Esophagus squamous epithelium (tissue), 5 donors: ENCODE data around the gene EMC10. TPM values are rescaled to one million over a fixed set of nuclear protein-coding genes. Genes with fewer than 3 reads are reported as not detected.

Experiments used
- DNase-seq: peaks from one replicate; lab custom pipeline; 2025; lab: John Stamatoyannopoulos, UW
- H3K27ac ChIP-seq, 4 donors: fragments of 200-600 bp; sonication (generic); one replicate each; pipeline ENCODE4 v1.5.1; 2016 to 2019; ENCODE audit warnings: mild to moderate bottlenecking in 1 of 4
- H3K27me3 ChIP-seq, 4 donors: fragments of 200-600 bp; sonication (generic); 1 replicate in 3 of 4; 2 replicates in 1 of 4; pipeline versions ENCODE4 v1.5.1 to v1.6.0; 2017 to 2021; ENCODE audit warnings: antibody characterized with exemption in 1 of 4
- H3K36me3 ChIP-seq, 3 donors: fragments of 200-600 bp; sonication (generic); one replicate each; pipeline ENCODE4 v1.5.1; 2016 to 2019
- H3K4me1 ChIP-seq, 3 donors: fragments of 200-600 bp; sonication (generic); one replicate each; pipeline ENCODE4 v1.5.1; 2017 to 2019
- H3K4me3 ChIP-seq, 4 donors: fragments of 200-600 bp; sonication (generic); 1 replicate in 3 of 4; 2 replicates in 1 of 4; pipeline ENCODE4 v1.5.1; 2016 to 2019; ENCODE audit warnings: mild to moderate bottlenecking in 2 of 4, moderate library complexity in 1 of 4
- H3K9me3 ChIP-seq, 3 donors: fragments of 200-600 bp; sonication (generic); one replicate each; pipeline ENCODE4 v1.5.1; 2016 to 2019
- CTCF ChIP-seq, 6 experiments: fragments of 450-650 bp in 4 of 6; fragments of 200-600 bp in 2 of 6; sonication (generic) in 2 of 6; IDR thresholded peaks; one replicate each; pipeline ENCODE4 v1.5.1; 2016 to 2019; ENCODE audit warnings: antibody characterized with exemption in 6 of 6, mild to moderate bottlenecking in 4 of 6, moderate library complexity in 4 of 6
- POLR2A ChIP-seq, 4 donors: fragments of 450-650 bp; IDR thresholded peaks; one replicate each; pipeline ENCODE4 v1.6.1; 2017; ENCODE audit warnings: antibody characterized with exemption in 4 of 4, mild to moderate bottlenecking in 4 of 4, moderate library complexity in 3 of 4
- WGBS, 2 donors: methylation state at CpG; one replicate each; pipeline ENCODE4 v1.1.5; 2018; 5-methylcytosine and 5-hydroxymethylcytosine counted together
- intact Hi-C: fragments of 100-400 bp; cut with DNase I; formaldehyde crosslinking; loops from one replicate; pipeline ENCODE4 v1.15.0; 2022
- total RNA-seq, 4 donors: library from RNA; depleted of rRNA; stranded (reverse); fragments of >200 nt; gene quantifications; one replicate each; pipeline ENCODE4 v1.1.0, GENCODE V29; 2016
- donor health status: DM: yes; HTN: yes; CAD: no.

The EMC10 gene
- total RNA-seq, 4 donors from 2014 or later: 50.2 to 76.1 (median 59.7) TPM

- intact Hi-C loops: no loop called here
- Histone ChIP-seq H3K4me1 (no peaks in the 10 kb centered on the region), H3K27me3 (peaks cover 0 to 39% (median 0%) of the 10 kb centered on the region in 4 donors), H3K4me3 (no peak overlapping the region), H3K36me3 (no peaks in the 10 kb centered on the region), H3K9me3 (peaks cover 0 to 17% (median 0%) of the 10 kb centered on the region in 3 donors), H3K27ac (no peak overlapping the region)
- WGBS, 2 donors: 51 to 61% methylated on average over 3 of the region's 3 CpGs
- DNase-seq: no peak
- TF ChIP-seq CTCF (IDR thresholded peaks at IDR 0.05): no peak
- TF ChIP-seq POLR2A (IDR thresholded peaks at IDR 0.05): no peak
These were observed 58.2 kb downstream of the EMC10 start for GRCh38 chr19:50534478-50534877.

GRCh38 chr19:50535672-50536187 is 59.4 kb downstream of the EMC10 start:
- H3K4me1 ChIP-seq: no peaks in the 10 kb centered on the region
- peaks cover 0 to 17% (median 0%) of the 10 kb centered on the region in 3 donors for H3K9me3 ChIP-seq
- intact Hi-C loops: no loop called here
- 75 to 78% methylated on average over 8 to 9 of the region's 11 CpGs for WGBS, 2 donors
- H3K36me3 ChIP-seq: no peaks in the 10 kb centered on the region
- no peak for TF ChIP-seq CTCF (IDR thresholded peaks at IDR 0.05)
- no peak for TF ChIP-seq POLR2A (IDR thresholded peaks at IDR 0.05)
- H3K27me3 ChIP-seq: peaks cover 0 to 28% (median 0%) of the 10 kb centered on the region in 4 donors
- no peak overlapping the region for H3K27ac ChIP-seq
- no peak for DNase-seq
- H3K4me3 ChIP-seq: no peak overlapping the region

- H3K9me3 ChIP-seq: peaks cover 0 to 17% (median 0%) of the 10 kb centered on the region in 3 donors
- no peaks in the 10 kb centered on the region for H3K4me1 ChIP-seq
- H3K27ac ChIP-seq: no peak overlapping the region
- H3K4me3 ChIP-seq: no peak overlapping the region
- peaks cover 0 to 18% (median 0%) of the 10 kb centered on the region in 4 donors for H3K27me3 ChIP-seq
- WGBS, 2 donors: 85 to 88% methylated on average over 13 to 16 of the region's 16 CpGs
- no peak for TF ChIP-seq POLR2A (IDR thresholded peaks at IDR 0.05)
- H3K36me3 ChIP-seq: no peaks in the 10 kb centered on the region
- no peak for DNase-seq
- intact Hi-C loops: no loop called here
These were observed 60.5 kb downstream of the EMC10 start for GRCh38 chr19:50536662-50537305.

- Histone ChIP-seq H3K4me3 (no peak overlapping the region), H3K9me3 (peaks cover 0 to 16% (median 0%) of the 10 kb centered on the region in 3 donors), H3K27me3 (peaks cover 0 to 15% (median 0%) of the 10 kb centered on the region in 4 donors), H3K27ac (no peak overlapping the region), H3K4me1 (no peaks in the 10 kb centered on the region), H3K36me3 (no peaks in the 10 kb centered on the region)
- intact Hi-C loops: no loop called here
- DNase-seq: no peak
- WGBS, 2 donors: 55 to 65% methylated on average over 11 to 12 of the region's 18 CpGs
- TF ChIP-seq CTCF (IDR thresholded peaks at IDR 0.05) (no peak), POLR2A (IDR thresholded peaks at IDR 0.05) (no peak)
These were observed 61.0 kb downstream of the EMC10 start for GRCh38 chr19:50537306-50537685.

GRCh38 chr19:50537769-50538230 is 61.5 kb downstream of the EMC10 start:
- Histone ChIP-seq H3K36me3 (no peaks in the 10 kb centered on the region), H3K27me3 (peaks cover 0 to 13% (median 0%) of the 10 kb centered on the region in 4 donors), H3K27ac (no peak overlapping the region), H3K4me1 (no peaks in the 10 kb centered on the region), H3K4me3 (no peak overlapping the region), H3K9me3 (peaks cover 0 to 11% (median 0%) of the 10 kb centered on the region in 3 donors)
- intact Hi-C loops: no loop called here
- no peak for DNase-seq
- peak; percentile 36 to 70 (median 54) for TF ChIP-seq CTCF (IDR thresholded peaks at IDR 0.05)
- TF ChIP-seq POLR2A (IDR thresholded peaks at IDR 0.05): no peak
- WGBS, 2 donors: 18% methylated on average over 15 of the region's 15 CpGs

Other genes with a start within 250 kb of the EMC10 start
- under 1 TPM in 3 of 4 donors, not detected in 1; 0.48 to 0.87 (median 0.57) TPM for gene KCNC3, start 147.1 kb upstream of the EMC10 start, total RNA-seq
- gene NAPSA, start 110.9 kb upstream of the EMC10 start, total RNA-seq: under 1 TPM in 1 of 4 donors, not detected in 3; 0.38 TPM
- gene NR1H2, start 100.0 kb upstream of the EMC10 start, total RNA-seq: 10 to 100 TPM; 48.6 to 84.1 (median 68.1) TPM
- 10 to 100 TPM; 14.0 to 18.8 (median 17.6) TPM for gene POLD1, start 92.2 kb upstream of the EMC10 start, total RNA-seq
- gene SPIB, start 57.6 kb upstream of the EMC10 start, total RNA-seq: under 1 TPM in 1 of 4 donors, not detected in 3; 0.32 TPM
- under 1 TPM in 1 of 4 donors, not detected in 3; 0.19 TPM for gene MYBPC2, start 43.6 kb upstream of the EMC10 start, total RNA-seq
- 1 to 10 TPM in 3 of 4 donors, under 1 TPM in 1; 0.53 to 2.0 (median 1.5) TPM for gene GARIN5A, start 341 bp downstream of the EMC10 start, total RNA-seq
- gene JOSD2, start 34.7 kb downstream of the EMC10 start, total RNA-seq: 10 to 100 TPM; 26.3 to 45.1 (median 34.9) TPM
- gene ASPDH, start 37.4 kb downstream of the EMC10 start, total RNA-seq: not detected
- gene LRRC4B, start 91.9 kb downstream of the EMC10 start, total RNA-seq: 1 to 10 TPM in 1 of 4 donors, under 1 TPM in 3; 0.18 to 1.5 (median 0.44) TPM
- 1 to 10 TPM in 1 of 4 donors, under 1 TPM in 1, not detected in 2; 0.53 to 2.2 TPM for gene SYT3, start 163.4 kb downstream of the EMC10 start, total RNA-seq
- not detected for gene C19orf81, start 172.9 kb downstream of the EMC10 start, total RNA-seq
- under 1 TPM in 1 of 4 donors, not detected in 3; 0.06 TPM for gene SHANK1, start 243.3 kb downstream of the EMC10 start, total RNA-seq
- gene CLEC11A, start 246.9 kb downstream of the EMC10 start, total RNA-seq: 10 to 100 TPM in 1 of 4 donors, 1 to 10 TPM in 2, under 1 TPM in 1; 0.80 to 11.1 (median 3.9) TPM